ENCODE data around the gene COA8.

GRCh38 chr14:103563844-103564505 is 1.2 kb downstream of the COA8 start:
- TF ChIP-seq POLR2A (IDR thresholded peaks at IDR 0.05; ENCODE audit: low read depth, low read length): no peak
- TF ChIP-seq POLR2AphosphoS5 (IDR thresholded peaks at IDR 0.05; ENCODE audit: low read depth, low read length): no peak
- no peak for TF ChIP-seq TAF1 (IDR thresholded peaks at IDR 0.05; ENCODE audit: low read depth, low read length)
- no peak for TF ChIP-seq SPI1 (IDR thresholded peaks at IDR 0.05; ENCODE audit: low read depth, low read length)

All from GM12891 (cell line).